HepG2 (cell line): ENCODE measurements around the gene CDC42EP1. TPM values are rescaled to one million over a fixed set of nuclear protein-coding genes. Genes with fewer than 3 reads are reported as not detected.
A peak's percentile ranks its signal among the peaks of the same experiment; 100 is the strongest.

Source experiments
- ATAC-seq: fragments of 200-7000 bp; cut with Tn5 transposase; 3 replicates; pipeline ENCODE4 v1.9.1; 2020; ENCODE audit warnings: mild to moderate bottlenecking, moderate library complexity
- BruUV-seq: library from RNA; stranded (reverse); fragments of 400-500 nt; replicated peaks from 2 replicates; lab custom pipeline; 2021; lab: Mats Ljungman, UMichigan
- CTCF ChIA-PET: fragments of 300-600 bp; formaldehyde crosslinking; extraction: SDS; loops from one replicate; lab custom pipeline; 2021; ENCODE audit warnings: low total read pairs, inconsistent platforms, low intra/inter-chr PET ratio; lab: Yijun Ruan, JAX
- POLR2A ChIA-PET: fragments of 350-600 bp; sonication (Branson Sonifier 250); formaldehyde crosslinking; loops from one replicate; lab custom pipeline; 2020; ENCODE audit warnings: antibody characterized with exemption, inconsistent platforms; lab: Yijun Ruan, JAX
- DNase-seq: peaks from one replicate; pipeline ENCODE4 v3.0.0-alpha.2; 2015; ENCODE audit warnings: low spot score
- FAIRE-seq: peaks from 3 replicates; lab custom pipeline; 2011; peaks lifted over from hg19 to GRCh38; lab: Jason Lieb, UNC
- H2AFZ ChIP-seq: one replicate; pipeline ENCODE4 v1.6.1; 2011; ENCODE audit warnings: low read length, inconsistent platforms
- H3K27ac ChIP-seq: fragments of 300-600 bp; 3 replicates; pipeline ENCODE4 v1.8.0; 2011; ENCODE audit warnings: mixed run types, mild to moderate bottlenecking, mixed read lengths, low read length, inconsistent platforms; ENCODE audit not compliant: insufficient read depth; ENCODE audit errors: extremely low read length
- H3K27me3 ChIP-seq, 2 experiments: fragments of 200-600 bp in 1 of 2; 2 replicates in 1 of 2; 3 replicates in 1 of 2; pipeline versions ENCODE4 v1.6.0 to v1.8.0; 2011; ENCODE audit warnings: low read length in 2 of 2, mild to moderate bottlenecking in 2 of 2, moderate library complexity in 2 of 2, inconsistent platforms in 1 of 2; ENCODE audit not compliant: insufficient read depth in 2 of 2, control insufficient read depth in 1 of 2
- H3K36me3 ChIP-seq, 2 experiments: fragments of 200-600 bp in 1 of 2; replicated peaks in 1 of 2; 2 replicates in 1 of 2; 3 replicates in 1 of 2; pipeline versions ENCODE4 v1.5.1 to v1.8.0; 2011; ENCODE audit warnings: low read length in 2 of 2, inconsistent platforms in 1 of 2; ENCODE audit not compliant: insufficient read depth in 2 of 2, control insufficient read depth in 1 of 2
- H3K4me1 ChIP-seq: 2 replicates; pipeline ENCODE4 v1.5.1; 2012; ENCODE audit warnings: low read length, inconsistent platforms; ENCODE audit not compliant: insufficient read depth
- H3K4me2 ChIP-seq: 2 replicates; pipeline ENCODE4 v1.6.0; 2011; ENCODE audit warnings: low read depth, low read length, inconsistent platforms
- H3K4me3 ChIP-seq, 3 experiments: fragments of 200-600 bp in 1 of 3; sonication (generic), shearing (Covaris generic) in 1 of 3; replicated peaks in 1 of 3; 2 replicates each; pipeline ENCODE4 v1.5.1; 2011 to 2016; ENCODE audit warnings: low read length in 3 of 3, inconsistent platforms in 2 of 3, low read depth in 2 of 3, mild to moderate bottlenecking in 2 of 3, control low read depth in 1 of 3, mixed read lengths in 1 of 3; ENCODE audit not compliant: insufficient read depth in 1 of 3
- H3K79me2 ChIP-seq: one replicate; pipeline ENCODE4 v1.6.1; 2011; ENCODE audit warnings: low read length, inconsistent platforms; ENCODE audit not compliant: insufficient read depth
- H3K9ac ChIP-seq: 2 replicates; pipeline ENCODE4 v1.6.0; 2011; ENCODE audit warnings: mild to moderate bottlenecking, low read depth, low read length, inconsistent platforms; ENCODE audit not compliant: insufficient read depth
- H3K9me3 ChIP-seq: 2 replicates; pipeline ENCODE4 v1.5.1; 2012; ENCODE audit warnings: mild to moderate bottlenecking, low read length
- H4K20me1 ChIP-seq: 2 replicates; pipeline ENCODE4 v1.6.0; 2011; ENCODE audit warnings: inconsistent platforms, mild to moderate bottlenecking, low read length, moderate library complexity; ENCODE audit not compliant: insufficient read depth
- CHD4 ChIP-seq: fragments of 200-600 bp; sonication (generic); IDR thresholded peaks from 2 replicates; pipeline ENCODE4 v1.7.0; 2017; ENCODE audit warnings: mild to moderate bottlenecking, low read length, borderline replicate concordance
- HNRNPK ChIP-seq: fragments of 200-400 bp; formaldehyde crosslinking; IDR thresholded peaks from 2 replicates; pipeline ENCODE4 v1.6.1; 2018; ENCODE audit warnings: low read length, low read depth, moderate library complexity, mild to moderate bottlenecking; ENCODE audit not compliant: poor library complexity, severe bottlenecking
- KIAA2018 ChIP-seq: sonication (generic); formaldehyde crosslinking; IDR thresholded peaks from 2 replicates; pipeline ENCODE4 v1.5.0; 2020; ENCODE audit warnings: mild to moderate bottlenecking, missing genetic modification reagents, borderline replicate concordance
- SRSF9 ChIP-seq: fragments of 200-400 bp; formaldehyde crosslinking; IDR thresholded peaks from 2 replicates; pipeline ENCODE4 v1.6.1; 2018; ENCODE audit warnings: borderline replicate concordance, mild to moderate bottlenecking, low read depth, low read length; ENCODE audit not compliant: insufficient read depth, poor library complexity, severe bottlenecking
- ZMYM2 ChIP-seq: sonication (generic); formaldehyde crosslinking; IDR thresholded peaks from 2 replicates; pipeline ENCODE4 v1.8.0; 2022; ENCODE audit warnings: mild to moderate bottlenecking, missing genetic modification reagents
- ZNF180 ChIP-seq: sonication (generic); formaldehyde crosslinking; IDR thresholded peaks from 2 replicates; pipeline ENCODE4 v1.4.0; 2020; ENCODE audit warnings: low read depth, missing genetic modification reagents, borderline replicate concordance
- ZNF253 ChIP-seq: sonication (generic); formaldehyde crosslinking; IDR thresholded peaks from 2 replicates; pipeline ENCODE4 v1.8.0; 2022; ENCODE audit warnings: mild to moderate bottlenecking, missing genetic modification reagents, borderline replicate concordance
- ZNF281 ChIP-seq: sonication (generic); formaldehyde crosslinking; IDR thresholded peaks from 2 replicates; pipeline ENCODE4 v1.4.0; 2020; ENCODE audit warnings: missing genetic modification reagents, borderline replicate concordance
- ZNF614 ChIP-seq: IDR thresholded peaks from 2 replicates; pipeline ENCODE4 v1.6.1; 2018; ENCODE audit warnings: missing biosample characterization, missing genetic modification reagents, inconsistent platforms, borderline replicate concordance
- WGBS: methylation state at CpG from one replicate; pipeline ENCODE4 v1.1.6; 2017; ENCODE audit warnings: low lambda C conversion rate; 5-methylcytosine and 5-hydroxymethylcytosine counted together
- in situ Hi-C: cut with HindIII; loops from 2 replicates; pipeline ENCODE4 v1.10.0; 2017; ENCODE audit warnings: low pct_unique_long_range_greater_than_20kb; ENCODE audit not compliant: extremely low pct_ligation_motif_present
- intact Hi-C: fragments of 100-400 bp; cut with micrococcal nuclease; formaldehyde crosslinking; loops from one replicate; pipeline ENCODE4 v1.10.0; 2022; ENCODE audit not compliant: unreplicated experiment
- polyA plus RNA-seq, 8 experiments: library from polyadenylated mRNA; depleted of rRNA in 3 of 8; stranded (reverse) in 7 of 8; unstranded in 1 of 8; fragments of >200 nt; fragmentation: Illumina TruSeq in 4 of 8; extraction: Trizol in 4 of 8; gene quantifications; 2 replicates each; pipeline versions ENCODE4 v1.2.1 to v1.2.3, GENCODE V29; 2011 to 2016; ENCODE audit warnings: low read depth in 4 of 8, missing spikeins in 1 of 8, mixed read lengths in 1 of 8; ENCODE audit not compliant: insufficient read depth in 1 of 8
- total RNA-seq, 5 experiments: library from RNA; depleted of rRNA; stranded (reverse); fragments of >200 nt; fragmentation: Illumina TruSeq; extraction: Trizol; gene quantifications; 2 replicates each; pipeline ENCODE4 v1.2.3, GENCODE V29; 2016; ENCODE audit warnings: low read depth in 1 of 5
- TF ChIP-seq, protein P1 (sequence below): sonication (generic); formaldehyde crosslinking; IDR thresholded peaks from 2 replicates; pipeline ENCODE4 v1.8.1; 2023; ENCODE audit warnings: mild to moderate bottlenecking, missing genetic modification reagents

Gene CDC42EP1
- total and polyA plus RNA-seq, 2 of the 13 experiments (the other 11 are each of a cell fraction or from before 2014, with no cell fraction given), result 17.1 to 29.5 TPM

DNA sequence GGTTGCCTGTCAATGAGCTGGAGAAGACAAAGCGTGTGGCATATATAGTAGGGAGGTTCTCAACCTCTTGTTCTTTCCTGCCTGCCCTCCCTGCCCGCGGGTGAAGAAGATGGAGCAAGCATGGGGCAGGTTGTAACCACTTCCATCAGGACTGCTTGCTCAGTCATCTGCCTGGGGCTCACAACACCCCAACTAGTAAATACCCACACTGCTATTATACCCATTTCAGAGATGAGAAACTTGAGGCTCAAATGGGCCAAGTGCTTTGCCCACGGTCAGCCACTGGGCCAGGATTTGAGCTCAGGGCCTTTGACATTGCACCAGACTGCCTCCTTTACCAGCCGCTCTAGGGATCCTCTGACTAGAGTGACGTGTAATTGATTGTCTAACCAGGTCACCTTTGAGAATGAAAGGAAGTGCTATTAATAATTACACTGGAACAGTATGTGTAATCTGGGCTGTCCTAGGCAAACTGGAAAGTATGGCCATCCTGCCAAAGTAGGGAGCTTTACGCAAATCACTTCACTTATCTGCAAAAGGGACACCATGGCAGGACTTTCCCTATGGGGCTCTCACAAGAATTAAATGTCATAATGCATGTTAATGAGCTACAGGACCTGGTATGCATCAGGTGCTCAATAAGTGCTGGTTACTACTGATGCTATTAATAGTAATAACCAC lies 2.8 kb upstream of the CDC42EP1 start:
- POLR2A ChIA-PET, result interaction anchor here (0.8 to 17.5 kb wide), 3 partner anchors 10 to 12 kb away, joined by 5 to 976 read pairs (median 21); no protein-coding TSS in a partner anchor
- ATAC-seq (peak; percentile 12; the same call in 2 of the 3 replicates), FAIRE-seq (no peak), DNase-seq (peak; percentile 69)
- H3K4me1 ChIP-seq, result peaks cover 81% of the 10 kb centered on the region
- H3K9ac ChIP-seq, result no peak overlapping the region; the same call in 1 of the 2 replicates
- no peaks in the 10 kb centered on the region for H3K9me3 ChIP-seq
- in situ Hi-C loops, result no loop called here
- H2AFZ ChIP-seq, result no peak overlapping the region
- WGBS, result 22% methylated on average over 4 of the region's 7 CpGs
- intact Hi-C loops, result no loop called here
- H3K27ac ChIP-seq, result no peak overlapping the region
- BruUV-seq, result no TSS peak
- CTCF ChIA-PET, result no interaction called here
- H3K79me2 ChIP-seq, result peaks cover 21% of the 10 kb centered on the region
- H3K4me2 ChIP-seq, result peak overlapping the region; percentile 26; the same call in 1 of the 2 replicates
- H3K4me3 ChIP-seq, result no peak overlapping the region
- H3K36me3 ChIP-seq, result 0 out of 5 replicates have a peak, but pooled peaks cover 0 to 3% of the 10 kb centered on the region in 2 experiments
- H3K27me3 ChIP-seq, result no peaks in the 10 kb centered on the region; a peak in 2 of 5 replicates
- no peaks in the 10 kb centered on the region for H4K20me1 ChIP-seq
- no peak for TF ChIP-seq ZNF281
- no peak for TF ChIP-seq ZNF180 (CRISPR knock-in tag)
- TF ChIP-seq KIAA2018, result no peak
- TF ChIP-seq SRSF9, result no peak
- TF ChIP-seq, protein P1, sequence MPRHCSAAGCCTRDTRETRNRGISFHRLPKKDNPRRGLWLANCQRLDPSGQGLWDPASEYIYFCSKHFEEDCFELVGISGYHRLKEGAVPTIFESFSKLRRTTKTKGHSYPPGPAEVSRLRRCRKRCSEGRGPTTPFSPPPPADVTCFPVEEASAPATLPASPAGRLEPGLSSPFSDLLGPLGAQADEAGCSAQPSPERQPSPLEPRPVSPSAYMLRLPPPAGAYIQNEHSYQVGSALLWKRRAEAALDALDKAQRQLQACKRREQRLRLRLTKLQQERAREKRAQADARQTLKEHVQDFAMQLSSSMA, result no peak
- TF ChIP-seq ZMYM2 (CRISPR knock-in tag), result 0 out of 2 replicates have a peak, but pooled peaks have one; percentile 23
- TF ChIP-seq CHD4, result peak; percentile 81; the same call in 1 of the 2 replicates
- TF ChIP-seq HNRNPK, result no peak
- no peak for TF ChIP-seq ZNF253 (CRISPR knock-in tag)
- TF ChIP-seq ZNF614 (CRISPR knock-in tag), result no peak
